RWPE2 (cell line): ENCODE data around the gene SLA2.
"Not testable (repeated sequence)": the region's sequence is repeated elsewhere in the genome, so short reads cannot be mapped to it uniquely, and the experiment has no call there.

Experiments
- ATAC-seq: fragments of 200-7000 bp; cut with Tn5 transposase; 3 replicates; pipeline ENCODE4 v1.9.1; 2021; ENCODE audit warnings: low read depth
- DNase-seq: peaks from one replicate; pipeline ENCODE4 v3.0.0-alpha.2; 2020; ENCODE audit warnings: low spot score
- H3K27ac ChIP-seq: fragments of 450-650 bp; 2 replicates; pipeline ENCODE4 v1.5.1; 2017; ENCODE audit warnings: mild to moderate bottlenecking; ENCODE audit not compliant: poor library complexity, severe bottlenecking
- H3K27me3 ChIP-seq: fragments of 250-450 bp; sonication (Bioruptor Pico); 2 replicates; pipeline ENCODE4 v1.5.1; 2021; ENCODE audit warnings: mild to moderate bottlenecking, moderate library complexity; ENCODE audit not compliant: insufficient read depth, poor library complexity, severe bottlenecking
- H3K36me3 ChIP-seq: fragments of 250-450 bp; sonication (Bioruptor Pico); 2 replicates; pipeline ENCODE4 v1.5.1; 2020; ENCODE audit warnings: low read depth, mild to moderate bottlenecking, moderate library complexity
- H3K4me1 ChIP-seq: fragments of 250-450 bp; sonication (Bioruptor Pico); 2 replicates; pipeline ENCODE4 v1.5.1; 2021; ENCODE audit warnings: mild to moderate bottlenecking, moderate library complexity; ENCODE audit not compliant: insufficient read depth, poor library complexity, severe bottlenecking
- H3K4me3 ChIP-seq: fragments of 250-450 bp; sonication (Bioruptor Pico); 2 replicates; pipeline ENCODE4 v1.5.1; 2021; ENCODE audit warnings: mild to moderate bottlenecking, moderate library complexity; ENCODE audit not compliant: severe bottlenecking
- H3K9me3 ChIP-seq: fragments of 250-450 bp; sonication (Bioruptor Pico); 2 replicates; pipeline ENCODE4 v1.5.1; 2021; ENCODE audit warnings: mild to moderate bottlenecking, moderate library complexity; ENCODE audit not compliant: severe bottlenecking
- TF ChIP-seq, protein P1 (sequence below): fragments of 450-650 bp; IDR thresholded peaks from one replicate; pipeline ENCODE4 v1.5.1; 2017; ENCODE audit warnings: mild to moderate bottlenecking, moderate library complexity; ENCODE audit not compliant: poor library complexity, severe bottlenecking

Gene SLA2

GRCh38 chr20:36572701-36573102 lies 73.3 kb downstream of the SLA2 start:
- no peak for DNase-seq
- H3K9me3 ChIP-seq = no peaks in the 10 kb centered on the region
- H3K4me1 ChIP-seq = peaks cover 7% of the 10 kb centered on the region
- TF ChIP-seq, protein P1, sequence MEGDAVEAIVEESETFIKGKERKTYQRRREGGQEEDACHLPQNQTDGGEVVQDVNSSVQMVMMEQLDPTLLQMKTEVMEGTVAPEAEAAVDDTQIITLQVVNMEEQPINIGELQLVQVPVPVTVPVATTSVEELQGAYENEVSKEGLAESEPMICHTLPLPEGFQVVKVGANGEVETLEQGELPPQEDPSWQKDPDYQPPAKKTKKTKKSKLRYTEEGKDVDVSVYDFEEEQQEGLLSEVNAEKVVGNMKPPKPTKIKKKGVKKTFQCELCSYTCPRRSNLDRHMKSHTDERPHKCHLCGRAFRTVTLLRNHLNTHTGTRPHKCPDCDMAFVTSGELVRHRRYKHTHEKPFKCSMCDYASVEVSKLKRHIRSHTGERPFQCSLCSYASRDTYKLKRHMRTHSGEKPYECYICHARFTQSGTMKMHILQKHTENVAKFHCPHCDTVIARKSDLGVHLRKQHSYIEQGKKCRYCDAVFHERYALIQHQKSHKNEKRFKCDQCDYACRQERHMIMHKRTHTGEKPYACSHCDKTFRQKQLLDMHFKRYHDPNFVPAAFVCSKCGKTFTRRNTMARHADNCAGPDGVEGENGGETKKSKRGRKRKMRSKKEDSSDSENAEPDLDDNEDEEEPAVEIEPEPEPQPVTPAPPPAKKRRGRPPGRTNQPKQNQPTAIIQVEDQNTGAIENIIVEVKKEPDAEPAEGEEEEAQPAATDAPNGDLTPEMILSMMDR = no peak
- H3K27ac ChIP-seq = peak overlapping the region; percentile 58
- peak overlapping the region; percentile 88 for H3K4me3 ChIP-seq
- 0 out of 3 replicates have a peak, but pooled peaks have one; percentile 1 for ATAC-seq
- no peaks in the 10 kb centered on the region for H3K27me3 ChIP-seq
- no peaks in the 10 kb centered on the region for H3K36me3 ChIP-seq

- DNase-seq (no peak), ATAC-seq (no peak)
- Histone ChIP-seq H3K27ac (peak overlapping the region; percentile 58), H3K4me3 (no peak overlapping the region), H3K27me3 (no peaks in the 10 kb centered on the region), H3K36me3 (no peaks in the 10 kb centered on the region), H3K9me3 (no peaks in the 10 kb centered on the region), H3K4me1 (peaks cover 7% of the 10 kb centered on the region)
- TF ChIP-seq, protein P1 = no peak
These were observed 74.2 kb downstream of the SLA2 start for GRCh38 chr20:36571564-36572504.

DNA sequence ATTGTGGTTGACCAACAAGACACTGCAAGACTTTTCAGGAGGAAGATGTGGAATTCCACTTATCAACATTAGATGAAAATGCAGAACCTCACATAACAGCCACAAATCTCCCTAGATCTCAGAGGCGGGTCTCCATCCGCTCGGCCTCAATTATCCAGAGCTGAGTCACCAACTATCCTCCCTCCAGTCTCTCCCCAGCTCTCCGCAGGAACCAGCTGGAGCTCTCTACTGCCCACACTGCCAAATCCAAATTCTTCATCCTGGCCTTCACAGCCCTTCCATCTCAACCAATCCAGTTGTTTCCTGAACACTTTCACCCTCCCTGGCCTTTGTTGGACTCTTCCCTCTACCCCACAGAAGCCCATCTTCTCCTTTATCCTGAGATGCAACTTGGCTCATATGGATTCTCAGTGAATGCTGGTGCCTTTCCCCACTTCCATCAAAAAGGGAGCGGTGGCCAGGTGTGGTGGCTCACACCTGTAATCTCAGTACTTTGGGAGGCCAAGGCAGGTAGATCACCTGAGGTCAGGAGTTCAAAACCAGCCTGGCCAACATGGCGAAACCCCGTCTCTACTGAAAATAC lies 76.1 kb downstream of the SLA2 start:
- no peak for ATAC-seq
- DNase-seq = no peak

GRCh38 chr20:36565520-36565919 lies 80.5 kb downstream of the SLA2 start:
- H3K9me3 ChIP-seq = peaks cover 6% of the 10 kb centered on the region
- no peak overlapping the region for H3K27ac ChIP-seq
- no peaks in the 10 kb centered on the region for H3K27me3 ChIP-seq
- no peaks in the 10 kb centered on the region for H3K36me3 ChIP-seq
- TF ChIP-seq, protein P1 = no peak
- no peak for DNase-seq
- H3K4me3 ChIP-seq = no peak overlapping the region
- no peaks in the 10 kb centered on the region for H3K4me1 ChIP-seq
- no peak for ATAC-seq

More for the DNA sequence above, 76.1 kb downstream of the SLA2 start:
- TF ChIP-seq, protein P1 = no peak
- H3K36me3 ChIP-seq = no peaks in the 10 kb centered on the region
- H3K4me1 ChIP-seq = no peaks in the 10 kb centered on the region
- no peak overlapping the region for H3K27ac ChIP-seq
- no peaks in the 10 kb centered on the region for H3K27me3 ChIP-seq
- no peak overlapping the region for H3K4me3 ChIP-seq
- H3K9me3 ChIP-seq = peaks cover 6% of the 10 kb centered on the region

- H3K4me3 ChIP-seq, DNase-seq, H3K4me1 ChIP-seq, H3K27me3 ChIP-seq, ATAC-seq, H3K9me3 ChIP-seq, H3K27ac ChIP-seq, H3K36me3 ChIP-seq: not testable (repeated sequence)
These were observed 81.3 kb downstream of the SLA2 start for GRCh38 chr20:36564726-36565121.

- not testable (repeated sequence) for DNase-seq, H3K27ac ChIP-seq, H3K9me3 ChIP-seq, H3K4me3 ChIP-seq, H3K27me3 ChIP-seq, H3K36me3 ChIP-seq, ATAC-seq, H3K4me1 ChIP-seq
These were observed 81.8 kb downstream of the SLA2 start for GRCh38 chr20:36564078-36564725.
